ENCODE results near the gene ZNF750.

DNA sequence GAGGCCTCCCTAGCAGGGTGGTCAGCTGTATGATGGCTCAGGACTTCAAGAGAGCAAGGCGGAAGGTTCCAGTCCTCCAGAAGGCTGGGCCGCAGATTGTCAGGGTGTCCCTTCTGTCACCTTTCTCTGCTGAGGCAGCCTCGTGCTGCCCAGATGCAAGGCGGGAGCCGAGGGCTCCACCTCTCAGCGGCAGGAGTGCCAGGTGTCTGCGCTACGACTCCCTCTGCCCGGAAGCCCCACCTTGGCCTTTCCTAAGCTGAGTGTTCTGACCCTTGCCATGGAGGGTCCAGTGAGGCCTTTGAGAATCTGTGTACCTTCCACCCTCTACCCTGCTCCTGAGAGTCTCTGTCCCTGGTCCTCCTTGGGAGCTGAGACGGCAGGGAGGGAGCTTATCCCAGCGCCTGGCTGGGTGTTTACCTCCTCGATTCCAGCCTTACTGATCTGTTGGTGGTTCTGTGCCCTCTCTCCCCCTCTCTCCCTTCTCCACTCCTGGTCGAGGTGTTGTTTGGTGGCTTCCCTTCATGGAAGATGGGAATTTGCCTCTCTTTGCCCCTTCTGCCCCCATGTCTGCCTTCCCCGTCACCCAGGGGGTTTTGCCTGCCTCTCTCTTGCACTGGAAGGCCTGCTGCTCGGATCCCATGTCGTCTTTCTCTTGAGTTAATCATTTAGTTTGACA is 2.2 kb upstream of the ZNF750 start:
- no peak for TF ChIP-seq POLR2A (IDR thresholded peaks at IDR 0.05)
- TF ChIP-seq, protein P1, sequence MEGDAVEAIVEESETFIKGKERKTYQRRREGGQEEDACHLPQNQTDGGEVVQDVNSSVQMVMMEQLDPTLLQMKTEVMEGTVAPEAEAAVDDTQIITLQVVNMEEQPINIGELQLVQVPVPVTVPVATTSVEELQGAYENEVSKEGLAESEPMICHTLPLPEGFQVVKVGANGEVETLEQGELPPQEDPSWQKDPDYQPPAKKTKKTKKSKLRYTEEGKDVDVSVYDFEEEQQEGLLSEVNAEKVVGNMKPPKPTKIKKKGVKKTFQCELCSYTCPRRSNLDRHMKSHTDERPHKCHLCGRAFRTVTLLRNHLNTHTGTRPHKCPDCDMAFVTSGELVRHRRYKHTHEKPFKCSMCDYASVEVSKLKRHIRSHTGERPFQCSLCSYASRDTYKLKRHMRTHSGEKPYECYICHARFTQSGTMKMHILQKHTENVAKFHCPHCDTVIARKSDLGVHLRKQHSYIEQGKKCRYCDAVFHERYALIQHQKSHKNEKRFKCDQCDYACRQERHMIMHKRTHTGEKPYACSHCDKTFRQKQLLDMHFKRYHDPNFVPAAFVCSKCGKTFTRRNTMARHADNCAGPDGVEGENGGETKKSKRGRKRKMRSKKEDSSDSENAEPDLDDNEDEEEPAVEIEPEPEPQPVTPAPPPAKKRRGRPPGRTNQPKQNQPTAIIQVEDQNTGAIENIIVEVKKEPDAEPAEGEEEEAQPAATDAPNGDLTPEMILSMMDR (IDR thresholded peaks at IDR 0.05 in 8 of 11, conservative IDR thresholded peaks at IDR 0.05 in 3 of 11), result no peak

Measured in spleen (tissue), 7 donors.